ENCODE results near the gene USP2.

DNA sequence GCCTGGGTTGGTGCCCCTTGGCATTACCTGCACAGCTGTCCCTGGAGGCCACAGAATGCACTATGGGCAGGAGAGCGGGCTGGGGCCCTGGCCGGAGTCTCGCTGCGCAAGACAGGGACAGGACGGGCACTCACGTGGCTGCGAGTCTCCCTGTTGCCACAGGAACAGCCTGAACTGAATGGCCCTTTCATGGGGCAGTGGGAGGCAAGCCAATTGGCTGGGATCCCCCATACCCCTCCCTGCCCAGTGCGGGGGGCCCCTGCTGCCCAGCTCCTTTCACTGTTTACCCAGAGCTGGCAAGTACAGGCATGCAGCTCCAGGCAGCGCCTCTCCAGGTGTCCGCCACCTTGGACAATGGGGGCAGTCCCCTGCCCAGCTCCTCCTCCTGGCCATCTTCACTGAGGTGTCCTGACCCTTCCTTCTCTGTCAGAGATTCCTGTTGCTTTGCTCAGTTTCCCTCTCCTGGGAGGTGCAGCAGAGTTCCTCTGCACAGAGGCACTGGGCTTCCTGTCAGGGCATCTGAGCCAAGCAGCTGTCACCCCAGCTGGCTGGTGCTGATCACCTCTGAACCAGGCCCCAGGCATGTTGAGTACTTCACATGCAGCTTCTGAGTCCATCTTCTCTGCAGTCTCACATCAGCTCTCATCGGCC lies 5.2 kb downstream of the USP2 start:
- TF ChIP-seq POLR2AphosphoS5 (IDR thresholded peaks at IDR 0.05) = peak; percentile 64
- TF ChIP-seq, protein P1, sequence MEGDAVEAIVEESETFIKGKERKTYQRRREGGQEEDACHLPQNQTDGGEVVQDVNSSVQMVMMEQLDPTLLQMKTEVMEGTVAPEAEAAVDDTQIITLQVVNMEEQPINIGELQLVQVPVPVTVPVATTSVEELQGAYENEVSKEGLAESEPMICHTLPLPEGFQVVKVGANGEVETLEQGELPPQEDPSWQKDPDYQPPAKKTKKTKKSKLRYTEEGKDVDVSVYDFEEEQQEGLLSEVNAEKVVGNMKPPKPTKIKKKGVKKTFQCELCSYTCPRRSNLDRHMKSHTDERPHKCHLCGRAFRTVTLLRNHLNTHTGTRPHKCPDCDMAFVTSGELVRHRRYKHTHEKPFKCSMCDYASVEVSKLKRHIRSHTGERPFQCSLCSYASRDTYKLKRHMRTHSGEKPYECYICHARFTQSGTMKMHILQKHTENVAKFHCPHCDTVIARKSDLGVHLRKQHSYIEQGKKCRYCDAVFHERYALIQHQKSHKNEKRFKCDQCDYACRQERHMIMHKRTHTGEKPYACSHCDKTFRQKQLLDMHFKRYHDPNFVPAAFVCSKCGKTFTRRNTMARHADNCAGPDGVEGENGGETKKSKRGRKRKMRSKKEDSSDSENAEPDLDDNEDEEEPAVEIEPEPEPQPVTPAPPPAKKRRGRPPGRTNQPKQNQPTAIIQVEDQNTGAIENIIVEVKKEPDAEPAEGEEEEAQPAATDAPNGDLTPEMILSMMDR (IDR thresholded peaks at IDR 0.05) = peak in 1 of 4 experiments; percentile 8
